ENCODE data around the gene SLAMF1.

Gene SLAMF1

GRCh38 chr1:160644399-160644798 lies 2.4 kb downstream of the SLAMF1 start:
- no peak for TF ChIP-seq CTCF (conservative IDR thresholded peaks at IDR 0.05; ENCODE audit: low read depth, low read length)
- Histone ChIP-seq H4K20me1 (ENCODE audit: insufficient read depth) (no peaks in the 10 kb centered on the region), H3K36me3 (ENCODE audit: insufficient read depth) (no peaks in the 10 kb centered on the region), H3K9ac (no peak overlapping the region), H3K4me1 (ENCODE audit: low read depth, poor library complexity, severe bottlenecking) (no peaks in the 10 kb centered on the region), H3K27me3 (ENCODE audit: insufficient read depth, low read depth) (no peaks in the 10 kb centered on the region), H2AFZ (ENCODE audit: low read depth) (no peak overlapping the region), H3K4me3 (IDR thresholded peaks at IDR 0.05; ENCODE audit: insufficient read depth, low read depth, low read length) (no peak overlapping the region), H3K27ac (no peak overlapping the region), H3K4me2 (no peak overlapping the region), H3K79me2 (ENCODE audit: insufficient read depth, low read depth) (no peaks in the 10 kb centered on the region)

GRCh38 chr1:160643138-160643537 lies 3.7 kb downstream of the SLAMF1 start:
- Histone ChIP-seq H3K4me1 (ENCODE audit: low read depth, poor library complexity, severe bottlenecking) (no peaks in the 10 kb centered on the region), H2AFZ (ENCODE audit: low read depth) (no peak overlapping the region), H3K4me3 (IDR thresholded peaks at IDR 0.05; ENCODE audit: insufficient read depth, low read depth, low read length) (no peak overlapping the region), H3K36me3 (ENCODE audit: insufficient read depth) (no peaks in the 10 kb centered on the region), H3K4me2 (no peak overlapping the region), H3K27me3 (ENCODE audit: insufficient read depth, low read depth) (no peaks in the 10 kb centered on the region), H3K9ac (no peak overlapping the region), H3K79me2 (ENCODE audit: insufficient read depth, low read depth) (no peaks in the 10 kb centered on the region), H4K20me1 (ENCODE audit: insufficient read depth) (no peaks in the 10 kb centered on the region), H3K27ac (no peak overlapping the region)
- TF ChIP-seq CTCF (conservative IDR thresholded peaks at IDR 0.05; ENCODE audit: low read depth, low read length) = no peak

- Histone ChIP-seq H3K4me1 (ENCODE audit: low read depth, poor library complexity, severe bottlenecking) (no peaks in the 10 kb centered on the region), H3K36me3 (ENCODE audit: insufficient read depth) (no peaks in the 10 kb centered on the region), H2AFZ (ENCODE audit: low read depth) (no peak overlapping the region), H3K27me3 (ENCODE audit: insufficient read depth, low read depth) (no peaks in the 10 kb centered on the region), H3K4me3 (IDR thresholded peaks at IDR 0.05; ENCODE audit: insufficient read depth, low read depth, low read length) (no peak overlapping the region), H4K20me1 (ENCODE audit: insufficient read depth) (no peaks in the 10 kb centered on the region), H3K9ac (no peak overlapping the region), H3K4me2 (no peak overlapping the region), H3K79me2 (ENCODE audit: insufficient read depth, low read depth) (no peaks in the 10 kb centered on the region), H3K27ac (no peak overlapping the region)
- TF ChIP-seq CTCF (conservative IDR thresholded peaks at IDR 0.05; ENCODE audit: low read depth, low read length) = no peak
Observed at GRCh38 chr1:160642281-160642644, 4.6 kb downstream of the SLAMF1 start.

GRCh38 chr1:160641323-160642280 lies 5.2 kb downstream of the SLAMF1 start:
- H3K27ac ChIP-seq = no peak overlapping the region

More at GRCh38 chr1:160641323-160642280, 5.2 kb downstream of the SLAMF1 start:
- H3K79me2 ChIP-seq (ENCODE audit: insufficient read depth, low read depth) = no peaks in the 10 kb centered on the region
- H3K4me3 ChIP-seq (IDR thresholded peaks at IDR 0.05; ENCODE audit: insufficient read depth, low read depth, low read length) = no peak overlapping the region
- H2AFZ ChIP-seq (ENCODE audit: low read depth) = no peak overlapping the region
- H3K36me3 ChIP-seq (ENCODE audit: insufficient read depth) = no peaks in the 10 kb centered on the region
- H3K4me2 ChIP-seq = no peak overlapping the region
- no peaks in the 10 kb centered on the region for H3K4me1 ChIP-seq (ENCODE audit: low read depth, poor library complexity, severe bottlenecking)
- H4K20me1 ChIP-seq (ENCODE audit: insufficient read depth) = no peaks in the 10 kb centered on the region
- H3K27me3 ChIP-seq (ENCODE audit: insufficient read depth, low read depth) = no peaks in the 10 kb centered on the region
- TF ChIP-seq CTCF (conservative IDR thresholded peaks at IDR 0.05; ENCODE audit: low read depth, low read length) = no peak
- no peak overlapping the region for H3K9ac ChIP-seq

Data from KMS-11 (cell line).